Smooth muscle cell (in vitro differentiated cells): ENCODE results near the gene SPRR5. TPM values are rescaled to one million over a fixed set of nuclear protein-coding genes. Genes with fewer than 3 reads are reported as not detected.

ENCODE experiments used
- DNase-seq: peaks from one replicate; lab custom pipeline; 2025; ENCODE audit not compliant: unreplicated experiment; lab: John Stamatoyannopoulos, UW
- H2AFZ ChIP-seq: fragments of 200-600 bp; sonication (generic); 2 replicates; pipeline ENCODE4 v1.6.0; 2016; ENCODE audit warnings: antibody characterized with exemption, low read depth, mild to moderate bottlenecking
- H3F3A ChIP-seq: fragments of 200-600 bp; sonication (generic); 2 replicates; pipeline ENCODE4 v1.6.0; 2017; ENCODE audit warnings: antibody characterized with exemption, low read depth
- H3K27ac ChIP-seq: fragments of 200-600 bp; sonication (generic); 2 replicates; pipeline ENCODE4 v1.5.1; 2016; ENCODE audit warnings: low read depth, mild to moderate bottlenecking
- H3K27me3 ChIP-seq: fragments of 200-600 bp; sonication (generic); 2 replicates; pipeline ENCODE4 v1.6.1; 2016; ENCODE audit warnings: low read depth, mild to moderate bottlenecking
- H3K36me3 ChIP-seq: fragments of 200-600 bp; sonication (generic); 2 replicates; pipeline ENCODE4 v1.5.1; 2016; ENCODE audit warnings: low read depth
- H3K4me1 ChIP-seq: fragments of 200-600 bp; sonication (generic); 2 replicates; pipeline ENCODE4 v1.5.1; 2016; ENCODE audit warnings: low read depth
- H3K4me2 ChIP-seq: fragments of 200-600 bp; sonication (generic); 2 replicates; pipeline ENCODE4 v1.6.0; 2016; ENCODE audit warnings: mild to moderate bottlenecking
- H3K4me3 ChIP-seq: fragments of 200-600 bp; sonication (generic); 2 replicates; pipeline ENCODE4 v1.5.1; 2016; ENCODE audit warnings: mild to moderate bottlenecking
- H3K79me2 ChIP-seq: fragments of 200-600 bp; sonication (generic); 2 replicates; pipeline ENCODE4 v1.6.0; 2016; ENCODE audit warnings: low read depth, mild to moderate bottlenecking
- H3K9ac ChIP-seq: fragments of 200-600 bp; sonication (generic); 2 replicates; pipeline ENCODE4 v1.6.0; 2016; ENCODE audit warnings: low read depth
- H3K9me3 ChIP-seq: fragments of 200-600 bp; sonication (generic); replicated peaks from 2 replicates; pipeline ENCODE4 v1.5.1; 2016; ENCODE audit warnings: low read depth
- H4K20me1 ChIP-seq: fragments of 200-600 bp; sonication (generic); 2 replicates; pipeline ENCODE4 v1.6.0; 2016; ENCODE audit warnings: low read depth
- WGBS: methylation state at CpG from one replicate; pipeline ENCODE4 v1.1.7; 2016; ENCODE audit warnings: low lambda C conversion rate; 5-methylcytosine and 5-hydroxymethylcytosine counted together
- polyA plus RNA-seq: library from polyadenylated mRNA; unstranded; fragments of >200 nt; fragmentation: Nextera tagmentation; extraction: Ambion mirVana; gene quantifications from 2 replicates; pipeline ENCODE4 v1.2.1, GENCODE V29; 2016
- total RNA-seq: library from RNA; depleted of rRNA; stranded (reverse); fragments of >200 nt; gene quantifications from 2 replicates; pipeline ENCODE4 v1.2.3, GENCODE V29; 2014
- TF ChIP-seq, protein P1 (sequence below): fragments of 200-600 bp; sonication (generic); IDR thresholded peaks from 2 replicates; pipeline ENCODE4 v1.5.1; 2017; ENCODE audit warnings: borderline replicate concordance, mild to moderate bottlenecking, antibody characterized with exemption; ENCODE audit not compliant: insufficient read depth, poor library complexity, severe bottlenecking

Gene SPRR5
- total and polyA plus RNA-seq, 2 experiments from 2014 or later: 3.2 TPM; not detected in 1

DNA sequence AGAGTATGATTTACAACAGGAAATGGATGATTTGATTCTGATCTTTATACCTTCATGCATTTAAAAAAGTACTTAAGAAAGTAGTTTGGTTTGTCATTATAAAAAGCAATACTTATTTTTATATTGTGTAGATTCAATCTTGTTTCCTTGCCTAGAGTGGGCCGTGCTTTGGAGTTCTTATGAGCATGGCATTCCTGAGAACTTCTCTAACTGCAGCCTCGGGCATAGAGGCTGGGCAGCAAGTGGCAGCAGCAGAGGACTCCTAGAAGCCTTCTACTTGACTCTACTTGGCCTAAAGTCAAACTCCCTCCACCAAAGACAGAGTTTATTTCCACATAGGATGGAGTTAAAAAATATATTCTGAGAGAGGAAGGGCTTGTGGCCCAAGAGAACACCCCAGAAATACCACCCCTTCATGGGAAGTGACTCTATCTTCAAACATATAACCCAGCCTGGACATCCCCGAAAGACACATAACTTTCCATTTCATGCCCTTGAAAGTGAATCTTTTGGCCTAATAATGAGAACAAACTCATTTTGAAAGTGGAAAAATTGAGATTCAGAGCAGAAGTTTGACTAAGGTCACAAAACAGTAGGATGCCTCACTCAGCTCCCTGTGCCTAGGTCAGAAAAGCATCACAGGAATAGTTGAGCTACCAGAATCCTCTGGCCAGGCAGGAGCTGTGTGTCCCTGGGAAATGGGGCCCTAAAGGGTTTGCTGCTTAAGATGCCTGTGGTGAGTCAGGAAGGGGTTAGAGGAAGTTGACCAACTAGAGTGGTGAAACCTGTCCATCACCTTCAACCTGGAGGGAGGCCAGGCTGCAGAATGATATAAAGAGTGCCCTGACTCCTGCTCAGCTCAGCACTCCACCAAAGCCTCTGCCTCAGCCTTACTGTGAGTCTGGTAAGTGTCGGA, 39.1 kb upstream of the SPRR5 start, which contains the start of gene IVL:
TSS of gene IVL (plus strand) at position 861 of the 916 bp plus-strand sequence. CDS start 1,252 bp downstream, outside the sequence.
- no peaks in the 10 kb centered on the region for H3K4me1 ChIP-seq
- TF ChIP-seq, protein P1, sequence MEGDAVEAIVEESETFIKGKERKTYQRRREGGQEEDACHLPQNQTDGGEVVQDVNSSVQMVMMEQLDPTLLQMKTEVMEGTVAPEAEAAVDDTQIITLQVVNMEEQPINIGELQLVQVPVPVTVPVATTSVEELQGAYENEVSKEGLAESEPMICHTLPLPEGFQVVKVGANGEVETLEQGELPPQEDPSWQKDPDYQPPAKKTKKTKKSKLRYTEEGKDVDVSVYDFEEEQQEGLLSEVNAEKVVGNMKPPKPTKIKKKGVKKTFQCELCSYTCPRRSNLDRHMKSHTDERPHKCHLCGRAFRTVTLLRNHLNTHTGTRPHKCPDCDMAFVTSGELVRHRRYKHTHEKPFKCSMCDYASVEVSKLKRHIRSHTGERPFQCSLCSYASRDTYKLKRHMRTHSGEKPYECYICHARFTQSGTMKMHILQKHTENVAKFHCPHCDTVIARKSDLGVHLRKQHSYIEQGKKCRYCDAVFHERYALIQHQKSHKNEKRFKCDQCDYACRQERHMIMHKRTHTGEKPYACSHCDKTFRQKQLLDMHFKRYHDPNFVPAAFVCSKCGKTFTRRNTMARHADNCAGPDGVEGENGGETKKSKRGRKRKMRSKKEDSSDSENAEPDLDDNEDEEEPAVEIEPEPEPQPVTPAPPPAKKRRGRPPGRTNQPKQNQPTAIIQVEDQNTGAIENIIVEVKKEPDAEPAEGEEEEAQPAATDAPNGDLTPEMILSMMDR: no peak
- H3K27me3 ChIP-seq: no peaks in the 10 kb centered on the region
- no peak within 1 kb of the TSS for H2AFZ ChIP-seq
- no peak for DNase-seq
- H3K27ac ChIP-seq: no peak within 1 kb of the TSS
- peaks cover 4% of the 10 kb centered on the region for H3K9me3 ChIP-seq
- no peaks in the 10 kb centered on the region for H3K79me2 ChIP-seq
- H4K20me1 ChIP-seq: no peaks in the 10 kb centered on the region
- no peak within 1 kb of the TSS for H3K4me2 ChIP-seq
- WGBS: 67% methylated on average over 4 of the region's 4 CpGs
- H3K9ac ChIP-seq: no peak within 1 kb of the TSS
- H3K36me3 ChIP-seq: no peaks in the 10 kb centered on the region
- H3F3A ChIP-seq: no peaks in the 10 kb centered on the region
- H3K4me3 ChIP-seq: no peak within 1 kb of the TSS

DNA sequence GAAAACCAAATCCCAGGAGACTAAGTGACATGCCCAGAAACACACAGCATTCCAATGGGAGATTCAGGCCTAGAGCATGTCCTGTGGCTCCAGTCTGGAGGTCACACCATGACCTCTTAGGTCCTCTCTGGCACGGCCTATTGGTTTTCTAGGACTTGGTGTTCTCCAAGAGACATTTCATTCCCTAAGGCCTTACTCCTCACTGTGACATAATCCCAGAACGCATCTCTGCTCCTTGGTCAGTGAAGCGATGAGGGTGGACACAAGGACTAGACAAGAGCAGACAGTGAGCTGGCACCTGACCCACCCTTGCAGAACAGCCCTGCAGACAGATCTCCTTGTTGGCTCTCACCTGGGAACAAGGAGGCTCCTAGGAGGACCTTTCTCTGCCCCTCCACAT, 37.8 kb upstream of the SPRR5 start:
- Histone ChIP-seq H2AFZ (no peak overlapping the region), H3K9me3 (peaks cover 9% of the 10 kb centered on the region), H3K4me1 (no peaks in the 10 kb centered on the region), H3K36me3 (no peaks in the 10 kb centered on the region), H4K20me1 (no peaks in the 10 kb centered on the region), H3K9ac (no peak overlapping the region), H3K27ac (no peak overlapping the region), H3K27me3 (no peaks in the 10 kb centered on the region), H3K4me2 (no peak overlapping the region), H3K79me2 (no peaks in the 10 kb centered on the region), H3K4me3 (no peak overlapping the region), H3F3A (no peaks in the 10 kb centered on the region)
- TF ChIP-seq, protein P1: no peak
- 67% methylated on average over 3 of the region's 3 CpGs for WGBS
- DNase-seq: no peak

DNA sequence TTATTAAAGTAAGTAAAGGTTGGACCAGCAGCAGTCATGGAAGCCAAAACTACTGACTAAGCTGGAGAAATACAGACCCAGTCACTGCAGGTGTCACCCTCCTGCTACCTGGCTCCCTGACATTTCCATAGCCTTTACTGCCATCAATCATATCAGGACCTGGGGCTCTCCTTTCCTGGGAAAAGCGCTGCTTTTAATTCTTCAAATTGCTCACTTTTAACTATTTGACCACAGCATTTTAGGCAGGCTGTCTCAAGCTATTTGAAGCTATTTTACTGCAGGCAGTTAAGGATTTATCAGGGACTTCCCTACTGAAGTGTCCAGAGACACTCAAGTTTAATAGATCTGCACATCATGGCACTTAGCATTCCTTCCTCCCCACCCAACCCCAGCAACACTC, 34.5 kb upstream of the SPRR5 start:
- H2AFZ ChIP-seq: no peak overlapping the region
- 33% methylated on average over 1 of the region's 1 CpG for WGBS
- no peaks in the 10 kb centered on the region for H3F3A ChIP-seq
- no peak overlapping the region for H3K27ac ChIP-seq
- H4K20me1 ChIP-seq: no peaks in the 10 kb centered on the region
- DNase-seq: no peak
- TF ChIP-seq, protein P1: no peak
- H3K27me3 ChIP-seq: no peaks in the 10 kb centered on the region
- H3K36me3 ChIP-seq: no peaks in the 10 kb centered on the region
- no peak overlapping the region for H3K4me3 ChIP-seq
- no peaks in the 10 kb centered on the region for H3K79me2 ChIP-seq
- no peaks in the 10 kb centered on the region for H3K4me1 ChIP-seq
- no peak overlapping the region for H3K9ac ChIP-seq
- peaks cover 9% of the 10 kb centered on the region for H3K9me3 ChIP-seq
- H3K4me2 ChIP-seq: no peak overlapping the region
